Measurements from ENCODE around the gene UQCRQ. TPM values are rescaled to one million over a fixed set of nuclear protein-coding genes. Genes with fewer than 3 reads are reported as not detected.
A peak's percentile ranks its signal among the peaks of the same experiment; 100 is the strongest.

UQCRQ gene
- total RNA-seq, 4 donors from 2014 or later = 273 to 566 (median 326) TPM

- ATAC-seq (no peak), DNase-seq (no peak)
- no peaks in the 10 kb centered on the region for H3K4me1 ChIP-seq
- in situ Hi-C loops (cut with MboI; ENCODE audit: low sequenced_read_pairs in 4 of 4) = loop anchor here in 2 of 4 donors (25.0 kb wide), 1 partner anchor 473 kb away; no protein-coding TSS in a partner anchor
- intact Hi-C loops (cut with DNase I; ENCODE audit: low total_unique reads) = no loop called here
- no peak overlapping the region for H3K4me3 ChIP-seq
- TF ChIP-seq, protein P1, sequence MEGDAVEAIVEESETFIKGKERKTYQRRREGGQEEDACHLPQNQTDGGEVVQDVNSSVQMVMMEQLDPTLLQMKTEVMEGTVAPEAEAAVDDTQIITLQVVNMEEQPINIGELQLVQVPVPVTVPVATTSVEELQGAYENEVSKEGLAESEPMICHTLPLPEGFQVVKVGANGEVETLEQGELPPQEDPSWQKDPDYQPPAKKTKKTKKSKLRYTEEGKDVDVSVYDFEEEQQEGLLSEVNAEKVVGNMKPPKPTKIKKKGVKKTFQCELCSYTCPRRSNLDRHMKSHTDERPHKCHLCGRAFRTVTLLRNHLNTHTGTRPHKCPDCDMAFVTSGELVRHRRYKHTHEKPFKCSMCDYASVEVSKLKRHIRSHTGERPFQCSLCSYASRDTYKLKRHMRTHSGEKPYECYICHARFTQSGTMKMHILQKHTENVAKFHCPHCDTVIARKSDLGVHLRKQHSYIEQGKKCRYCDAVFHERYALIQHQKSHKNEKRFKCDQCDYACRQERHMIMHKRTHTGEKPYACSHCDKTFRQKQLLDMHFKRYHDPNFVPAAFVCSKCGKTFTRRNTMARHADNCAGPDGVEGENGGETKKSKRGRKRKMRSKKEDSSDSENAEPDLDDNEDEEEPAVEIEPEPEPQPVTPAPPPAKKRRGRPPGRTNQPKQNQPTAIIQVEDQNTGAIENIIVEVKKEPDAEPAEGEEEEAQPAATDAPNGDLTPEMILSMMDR (IDR thresholded peaks at IDR 0.05 in 4 of 5, conservative IDR thresholded peaks at IDR 0.05 in 1 of 5) = no peak
- TF ChIP-seq POLR2A (IDR thresholded peaks at IDR 0.05) = no peak
- no peaks in the 10 kb centered on the region for H3K36me3 ChIP-seq
- H3K27me3 ChIP-seq = no peaks in the 10 kb centered on the region
- H3K27ac ChIP-seq = no peak overlapping the region
- no peaks in the 10 kb centered on the region for H3K9me3 ChIP-seq
Observed at GRCh38 chr5:132859889-132860437, 6.5 kb upstream of the UQCRQ start.

- intact Hi-C loops (cut with DNase I; ENCODE audit: low total_unique reads) (no loop called here), in situ Hi-C loops (cut with MboI; ENCODE audit: low sequenced_read_pairs in 4 of 4) (loop anchor here in 2 of 4 donors (25.0 kb wide), 1 partner anchor 473 kb away; no protein-coding TSS in a partner anchor)
- TF ChIP-seq POLR2A (IDR thresholded peaks at IDR 0.05) = no peak
- TF ChIP-seq, protein P1 (IDR thresholded peaks at IDR 0.05 in 4 of 5, conservative IDR thresholded peaks at IDR 0.05 in 1 of 5) = no peak
- Histone ChIP-seq H3K36me3 (no peaks in the 10 kb centered on the region), H3K9me3 (no peaks in the 10 kb centered on the region), H3K4me3 (no peak overlapping the region), H3K27me3 (no peaks in the 10 kb centered on the region), H3K27ac (no peak overlapping the region), H3K4me1 (peaks cover 0 to 3% of the 10 kb centered on the region in 2 donors)
- DNase-seq (no peak), ATAC-seq (no peak)
Observed at GRCh38 chr5:132860742-132861141, 5.7 kb upstream of the UQCRQ start.

- peak; percentile 28 to 30 for ATAC-seq
- peaks cover 0 to 25% of the 10 kb centered on the region in 2 donors for H3K36me3 ChIP-seq
- no peaks in the 10 kb centered on the region for H3K9me3 ChIP-seq
- no peak for DNase-seq
- intact Hi-C loops (cut with DNase I; ENCODE audit: low total_unique reads) = loop anchor here (1.0 to 5.0 kb wide), 3 partner anchors 36 to 186 kb away; partner anchors contain the start of genes AFF4, HSPA4 and SHROOM1
- peak overlapping the region; percentile 83 to 93 (median 88) for H3K27ac ChIP-seq
- no peaks in the 10 kb centered on the region for H3K27me3 ChIP-seq
- peak overlapping the region; percentile 63 to 92 (median 85) for H3K4me3 ChIP-seq
- peaks cover 20 to 25% of the 10 kb centered on the region in 2 donors for H3K4me1 ChIP-seq
- TF ChIP-seq, protein P1 (IDR thresholded peaks at IDR 0.05 in 4 of 5, conservative IDR thresholded peaks at IDR 0.05 in 1 of 5) = no peak
- TF ChIP-seq POLR2A (IDR thresholded peaks at IDR 0.05) = no peak
- in situ Hi-C loops (cut with MboI; ENCODE audit: low sequenced_read_pairs in 4 of 4) = loop anchor here in 2 of 4 donors (25.0 kb wide), 1 partner anchor 479 kb away; no protein-coding TSS in a partner anchor
Observed at GRCh38 chr5:132865668-132866341, 637 bp upstream of the UQCRQ start.

DNA sequence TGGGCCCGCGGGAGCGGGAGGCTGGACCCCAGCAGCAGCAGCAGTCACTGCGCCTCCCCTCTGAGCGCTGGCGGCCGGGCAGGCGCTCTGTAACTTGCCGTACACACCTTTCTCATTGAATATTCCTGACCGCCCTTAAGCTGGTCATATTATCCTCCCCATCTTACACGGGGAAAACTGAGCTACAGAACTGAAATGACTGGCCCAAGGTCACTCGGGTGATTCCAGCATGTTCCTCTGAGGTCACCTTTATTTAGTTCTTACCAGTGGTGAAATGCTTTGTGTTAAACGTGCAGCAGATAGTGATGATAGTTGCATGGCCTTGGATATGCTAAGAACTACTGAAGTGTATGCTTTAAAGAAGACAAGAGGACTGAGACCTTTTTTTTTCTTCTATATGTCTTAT lies 607 bp downstream of the UQCRQ start:
- intact Hi-C loops (cut with DNase I; ENCODE audit: low total_unique reads) = loop anchor here (5.0 kb wide), 1 partner anchor 95 kb away; the partner anchor contains the start of gene AFF4
- in situ Hi-C loops (cut with MboI; ENCODE audit: low sequenced_read_pairs in 4 of 4) = loop anchor here in 2 of 4 donors (25.0 kb wide), 1 partner anchor 480 kb away; no protein-coding TSS in a partner anchor
- Histone ChIP-seq H3K4me3 (peak overlapping the region; percentile 63 to 92 (median 85)), H3K4me1 (peaks cover 27 to 31% of the 10 kb centered on the region in 2 donors), H3K27me3 (no peaks in the 10 kb centered on the region), H3K36me3 (peaks cover 0 to 25% of the 10 kb centered on the region in 2 donors), H3K9me3 (no peaks in the 10 kb centered on the region), H3K27ac (peak overlapping the region; percentile 83 to 93 (median 88))
- TF ChIP-seq, protein P1 (IDR thresholded peaks at IDR 0.05 in 4 of 5, conservative IDR thresholded peaks at IDR 0.05 in 1 of 5) = no peak
- no peak for TF ChIP-seq POLR2A (IDR thresholded peaks at IDR 0.05)
- ATAC-seq = peak in 1 of 2 donors; percentile 9
- no peak for DNase-seq
